T1000 (cell line): ENCODE measurements around the gene SLC11A1.

Experiments
- DNase-seq: peaks from one replicate; lab custom pipeline; 2025; ENCODE audit warnings: mixed read lengths; lab: John Stamatoyannopoulos, UW

The SLC11A1 gene

DNA sequence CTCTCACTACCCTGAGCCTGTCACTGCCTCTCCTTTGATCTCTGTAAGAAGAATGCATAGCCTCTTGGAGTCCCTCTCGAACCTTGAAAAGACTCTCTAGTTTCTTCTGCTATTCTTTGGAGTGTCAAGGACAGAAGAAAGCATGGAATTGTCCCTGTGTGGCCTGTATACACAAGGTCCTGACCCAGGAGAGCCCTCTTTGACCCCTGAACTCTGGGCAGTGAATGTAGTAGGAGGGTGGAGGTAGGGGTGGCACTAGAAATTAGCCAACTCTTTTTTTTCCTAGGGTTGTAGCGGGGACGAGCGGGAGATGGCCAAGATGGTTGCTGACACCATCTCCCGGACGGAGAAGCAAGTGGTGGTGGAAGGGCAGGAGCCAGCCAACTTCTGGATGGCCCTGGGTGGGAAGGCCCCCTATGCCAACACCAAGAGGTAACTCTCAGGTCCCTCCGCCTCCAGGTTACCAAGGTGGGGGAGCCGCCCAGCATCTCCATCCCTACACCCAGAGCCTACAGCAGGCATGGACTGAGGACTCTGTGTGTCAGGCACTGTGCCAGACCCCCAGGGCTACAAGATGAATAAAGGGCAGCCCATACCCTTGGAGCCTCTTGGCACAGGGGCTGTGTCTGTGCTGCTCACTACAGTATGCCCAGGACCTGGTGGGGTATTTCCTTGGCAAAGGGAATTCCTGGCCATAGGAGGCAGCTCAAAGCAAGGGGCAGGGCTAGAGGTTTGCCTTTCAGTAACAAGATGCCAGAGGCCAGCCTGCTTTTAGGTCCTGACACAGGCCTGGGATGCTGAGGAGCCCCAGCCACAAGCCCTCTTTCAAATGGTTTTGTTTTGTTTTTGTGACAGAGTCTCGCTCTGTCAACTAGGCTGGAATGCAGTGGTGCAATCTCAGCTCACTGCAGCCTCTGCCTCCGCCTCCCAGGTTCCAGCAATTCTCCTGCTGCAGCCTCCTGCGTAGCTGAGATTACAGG lies 53.2 kb downstream of the SLC11A1 start:
- DNase-seq, result no peak

GRCh38 chr2:218436992-218437391 lies 54.9 kb downstream of the SLC11A1 start:
- no peak for DNase-seq

GRCh38 chr2:218437969-218438368 lies 55.9 kb downstream of the SLC11A1 start:
- no peak for DNase-seq

GRCh38 chr2:218438596-218438995 lies 56.5 kb downstream of the SLC11A1 start:
- no peak for DNase-seq

DNA sequence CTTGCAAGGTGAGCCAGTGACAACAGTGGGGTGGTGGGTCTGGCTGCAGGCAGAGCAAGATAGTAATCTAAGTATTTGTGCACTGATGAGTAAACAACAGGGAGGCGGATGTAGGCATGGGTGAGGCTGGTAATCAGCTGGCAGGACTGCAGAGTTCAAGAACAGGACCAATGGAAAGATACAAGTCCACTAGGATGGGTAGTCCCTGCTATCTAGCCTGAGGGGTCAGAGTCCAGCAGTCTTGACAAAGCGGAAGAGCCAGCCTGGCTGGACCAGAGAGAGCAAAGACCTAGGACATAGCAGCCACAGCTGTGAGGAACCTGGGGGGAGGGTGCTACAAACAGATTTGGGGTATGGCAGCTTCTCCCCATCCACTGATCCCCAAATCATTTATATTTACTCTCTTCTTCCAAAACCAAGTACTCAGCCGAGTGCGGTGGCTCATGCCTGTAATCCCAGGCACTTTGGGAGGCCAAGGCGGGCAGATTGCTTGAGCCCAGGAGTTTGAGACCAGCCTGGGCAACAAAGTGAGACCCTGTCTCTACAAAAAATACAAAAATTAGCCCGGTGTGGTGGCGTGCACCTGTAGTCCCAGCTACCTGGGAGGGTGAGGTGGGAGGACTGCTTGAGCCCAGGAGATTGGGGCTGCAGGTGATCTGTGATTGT lies 62.8 kb downstream of the SLC11A1 start:
- DNase-seq, result no peak

DNA sequence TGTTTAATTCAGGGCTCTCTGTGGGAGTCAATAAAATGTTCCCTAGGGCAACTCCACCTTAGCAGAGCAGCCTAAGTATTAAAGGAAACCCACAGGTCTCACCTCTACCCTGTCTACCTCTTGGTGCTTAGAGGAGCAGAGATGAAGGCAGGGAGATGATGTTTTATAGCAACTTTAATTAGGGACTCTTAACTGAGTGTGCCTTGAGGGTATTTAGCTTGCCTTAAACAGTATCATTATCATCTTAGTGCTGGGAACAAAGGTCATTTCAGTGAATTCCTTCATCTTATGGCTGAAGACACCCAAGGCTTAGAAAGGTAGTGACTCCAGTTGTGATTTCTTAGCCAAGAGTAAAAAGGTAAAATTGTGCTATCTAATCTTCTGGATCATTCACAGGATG lies 63.5 kb downstream of the SLC11A1 start:
- DNase-seq, result no peak
